KMS-11 (cell line): ENCODE results near the gene SRSF6.

ENCODE experiments used
- H2AFZ ChIP-seq: fragments of 200-600 bp; sonication (generic); 2 replicates; pipeline ENCODE4 v1.6.1; 2016; ENCODE audit warnings: antibody characterized with exemption, mixed run types, low read depth
- H3K27ac ChIP-seq: fragments of 200-600 bp; sonication (generic); 2 replicates; pipeline ENCODE4 v1.6.1; 2016; ENCODE audit warnings: mild to moderate bottlenecking, mixed run types
- H3K27me3 ChIP-seq: fragments of 200-600 bp; sonication (generic); 2 replicates; pipeline ENCODE4 v1.6.1; 2017; ENCODE audit warnings: mild to moderate bottlenecking, low read depth, mixed run types, moderate library complexity; ENCODE audit not compliant: insufficient read depth
- H3K36me3 ChIP-seq: fragments of 200-600 bp; sonication (generic); 2 replicates; pipeline ENCODE4 v1.6.1; 2017; ENCODE audit warnings: mild to moderate bottlenecking, mixed run types; ENCODE audit not compliant: insufficient read depth
- H3K4me1 ChIP-seq: fragments of 200-600 bp; sonication (generic); 2 replicates; pipeline ENCODE4 v1.6.1; 2016; ENCODE audit warnings: mild to moderate bottlenecking, low read depth, mixed run types; ENCODE audit not compliant: poor library complexity, severe bottlenecking
- H3K4me2 ChIP-seq: fragments of 200-600 bp; sonication (generic); 2 replicates; pipeline ENCODE4 v1.7.0; 2016; ENCODE audit warnings: mild to moderate bottlenecking, mixed run types
- H3K4me3 ChIP-seq: fragments of 200-600 bp; sonication (generic); IDR thresholded peaks from 2 replicates; pipeline ENCODE4 v1.6.1; 2017; ENCODE audit warnings: low read depth, low read length, mixed read lengths; ENCODE audit not compliant: insufficient read depth
- H3K79me2 ChIP-seq: fragments of 200-600 bp; sonication (generic); 2 replicates; pipeline ENCODE4 v1.6.1; 2016; ENCODE audit warnings: low read depth, mixed run types; ENCODE audit not compliant: insufficient read depth
- H3K9ac ChIP-seq: fragments of 200-600 bp; sonication (generic); 2 replicates; pipeline ENCODE4 v1.6.1; 2016; ENCODE audit warnings: mild to moderate bottlenecking, mixed run types
- H4K20me1 ChIP-seq: fragments of 200-600 bp; sonication (generic); 2 replicates; pipeline ENCODE4 v1.6.1; 2016; ENCODE audit warnings: mild to moderate bottlenecking, mixed run types; ENCODE audit not compliant: insufficient read depth
- CTCF ChIP-seq: fragments of 200-600 bp; sonication (generic); conservative IDR thresholded peaks from 2 replicates; pipeline ENCODE4 v1.6.1; 2017; ENCODE audit warnings: low read depth, mild to moderate bottlenecking, antibody characterized with exemption, low read length, moderate library complexity, mixed read lengths

The SRSF6 gene

GRCh38 chr20:43457640-43458421 is at the start of gene SRSF6:
Gene SRSF6 (plus strand): TSS chr20:43457896. CDS start chr20:43458034, 138 bp downstream.
- Histone ChIP-seq H3K79me2 (peaks cover 30% of the 10 kb centered on the region), H3K36me3 (peaks cover 37% of the 10 kb centered on the region; the same call in 1 of the 2 replicates), H2AFZ (peak within 1 kb of the TSS; percentile 90), H3K4me3 (no peak within 1 kb of the TSS), H3K4me2 (peak within 1 kb of the TSS; percentile 97), H3K9ac (peak within 1 kb of the TSS; percentile 100), H3K27me3 (no peaks in the 10 kb centered on the region), H3K27ac (peak within 1 kb of the TSS; percentile 99), H3K4me1 (peaks cover 22% of the 10 kb centered on the region), H4K20me1 (peaks cover 16% of the 10 kb centered on the region)
- no peak for TF ChIP-seq CTCF

- H2AFZ ChIP-seq, result no peak overlapping the region
Observed at GRCh38 chr20:43408848-43409576, 48.7 kb upstream of the SRSF6 start.

GRCh38 chr20:43409577-43409913 is 48.2 kb upstream of the SRSF6 start:
- H3K4me1 ChIP-seq, result no peaks in the 10 kb centered on the region
- no peak overlapping the region for H2AFZ ChIP-seq
- peak; percentile 32; the same call in 1 of the 2 replicates for TF ChIP-seq CTCF
- no peaks in the 10 kb centered on the region for H3K36me3 ChIP-seq
- H3K27ac ChIP-seq, result no peak overlapping the region
- H3K4me3 ChIP-seq, result no peak overlapping the region
- H3K27me3 ChIP-seq, result no peaks in the 10 kb centered on the region
- H4K20me1 ChIP-seq, result no peaks in the 10 kb centered on the region
- H3K4me2 ChIP-seq, result no peak overlapping the region
- H3K9ac ChIP-seq, result no peak overlapping the region
- H3K79me2 ChIP-seq, result no peaks in the 10 kb centered on the region

More at GRCh38 chr20:43408848-43409576, 48.7 kb upstream of the SRSF6 start:
- no peaks in the 10 kb centered on the region for H3K27me3 ChIP-seq
- no peak overlapping the region for H3K9ac ChIP-seq
- no peaks in the 10 kb centered on the region for H3K36me3 ChIP-seq
- peak; percentile 93 for TF ChIP-seq CTCF
- no peak overlapping the region for H3K27ac ChIP-seq
- H4K20me1 ChIP-seq, result no peaks in the 10 kb centered on the region
- no peaks in the 10 kb centered on the region for H3K4me1 ChIP-seq
- no peak overlapping the region for H3K4me2 ChIP-seq
- H3K79me2 ChIP-seq, result no peaks in the 10 kb centered on the region
- H3K4me3 ChIP-seq, result no peak overlapping the region

GRCh38 chr20:43415661-43416430 is 41.9 kb upstream of the SRSF6 start:
- no peak overlapping the region for H3K4me3 ChIP-seq
- H3K27me3 ChIP-seq, result no peaks in the 10 kb centered on the region
- H2AFZ ChIP-seq, result no peak overlapping the region
- TF ChIP-seq CTCF, result no peak
- no peak overlapping the region for H3K9ac ChIP-seq
- H4K20me1 ChIP-seq, result no peaks in the 10 kb centered on the region
- no peak overlapping the region for H3K4me2 ChIP-seq
- H3K4me1 ChIP-seq, result no peaks in the 10 kb centered on the region
- H3K36me3 ChIP-seq, result no peaks in the 10 kb centered on the region
- H3K79me2 ChIP-seq, result no peaks in the 10 kb centered on the region
- no peak overlapping the region for H3K27ac ChIP-seq
